ENCODE results near the gene RNU1-3.
"Not testable (repeated sequence)": the region's sequence is repeated elsewhere in the genome, so short reads cannot be mapped to it uniquely, and the experiment has no call there.

DNA sequence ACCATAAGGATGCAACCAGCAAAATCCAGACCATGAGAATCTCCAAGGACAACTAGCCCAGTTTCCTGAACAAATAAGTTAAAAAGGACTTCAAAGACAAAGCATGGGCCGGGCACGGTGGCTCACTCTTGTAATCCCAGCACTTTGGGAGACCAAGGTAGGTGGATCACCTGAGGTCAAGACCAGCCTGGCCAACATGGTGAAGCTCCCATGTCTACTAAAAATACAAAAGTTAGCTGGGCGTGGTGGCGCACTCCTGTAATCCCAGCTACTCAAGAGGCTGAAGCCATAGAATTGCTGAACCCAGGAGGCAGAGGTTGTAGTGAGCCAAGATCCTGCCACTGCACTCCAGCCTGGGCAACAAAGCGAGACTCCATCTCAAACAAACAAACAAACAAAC lies 30.8 kb downstream of the RNU1-3 start:
- TF ChIP-seq, protein P1, sequence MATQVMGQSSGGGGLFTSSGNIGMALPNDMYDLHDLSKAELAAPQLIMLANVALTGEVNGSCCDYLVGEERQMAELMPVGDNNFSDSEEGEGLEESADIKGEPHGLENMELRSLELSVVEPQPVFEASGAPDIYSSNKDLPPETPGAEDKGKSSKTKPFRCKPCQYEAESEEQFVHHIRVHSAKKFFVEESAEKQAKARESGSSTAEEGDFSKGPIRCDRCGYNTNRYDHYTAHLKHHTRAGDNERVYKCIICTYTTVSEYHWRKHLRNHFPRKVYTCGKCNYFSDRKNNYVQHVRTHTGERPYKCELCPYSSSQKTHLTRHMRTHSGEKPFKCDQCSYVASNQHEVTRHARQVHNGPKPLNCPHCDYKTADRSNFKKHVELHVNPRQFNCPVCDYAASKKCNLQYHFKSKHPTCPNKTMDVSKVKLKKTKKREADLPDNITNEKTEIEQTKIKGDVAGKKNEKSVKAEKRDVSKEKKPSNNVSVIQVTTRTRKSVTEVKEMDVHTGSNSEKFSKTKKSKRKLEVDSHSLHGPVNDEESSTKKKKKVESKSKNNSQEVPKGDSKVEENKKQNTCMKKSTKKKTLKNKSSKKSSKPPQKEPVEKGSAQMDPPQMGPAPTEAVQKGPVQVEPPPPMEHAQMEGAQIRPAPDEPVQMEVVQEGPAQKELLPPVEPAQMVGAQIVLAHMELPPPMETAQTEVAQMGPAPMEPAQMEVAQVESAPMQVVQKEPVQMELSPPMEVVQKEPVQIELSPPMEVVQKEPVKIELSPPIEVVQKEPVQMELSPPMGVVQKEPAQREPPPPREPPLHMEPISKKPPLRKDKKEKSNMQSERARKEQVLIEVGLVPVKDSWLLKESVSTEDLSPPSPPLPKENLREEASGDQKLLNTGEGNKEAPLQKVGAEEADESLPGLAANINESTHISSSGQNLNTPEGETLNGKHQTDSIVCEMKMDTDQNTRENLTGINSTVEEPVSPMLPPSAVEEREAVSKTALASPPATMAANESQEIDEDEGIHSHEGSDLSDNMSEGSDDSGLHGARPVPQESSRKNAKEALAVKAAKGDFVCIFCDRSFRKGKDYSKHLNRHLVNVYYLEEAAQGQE (IDR thresholded peaks at IDR 0.05; ENCODE audit: insufficient replicate concordance, low read depth): not testable (repeated sequence)
- TF ChIP-seq, protein P2, sequence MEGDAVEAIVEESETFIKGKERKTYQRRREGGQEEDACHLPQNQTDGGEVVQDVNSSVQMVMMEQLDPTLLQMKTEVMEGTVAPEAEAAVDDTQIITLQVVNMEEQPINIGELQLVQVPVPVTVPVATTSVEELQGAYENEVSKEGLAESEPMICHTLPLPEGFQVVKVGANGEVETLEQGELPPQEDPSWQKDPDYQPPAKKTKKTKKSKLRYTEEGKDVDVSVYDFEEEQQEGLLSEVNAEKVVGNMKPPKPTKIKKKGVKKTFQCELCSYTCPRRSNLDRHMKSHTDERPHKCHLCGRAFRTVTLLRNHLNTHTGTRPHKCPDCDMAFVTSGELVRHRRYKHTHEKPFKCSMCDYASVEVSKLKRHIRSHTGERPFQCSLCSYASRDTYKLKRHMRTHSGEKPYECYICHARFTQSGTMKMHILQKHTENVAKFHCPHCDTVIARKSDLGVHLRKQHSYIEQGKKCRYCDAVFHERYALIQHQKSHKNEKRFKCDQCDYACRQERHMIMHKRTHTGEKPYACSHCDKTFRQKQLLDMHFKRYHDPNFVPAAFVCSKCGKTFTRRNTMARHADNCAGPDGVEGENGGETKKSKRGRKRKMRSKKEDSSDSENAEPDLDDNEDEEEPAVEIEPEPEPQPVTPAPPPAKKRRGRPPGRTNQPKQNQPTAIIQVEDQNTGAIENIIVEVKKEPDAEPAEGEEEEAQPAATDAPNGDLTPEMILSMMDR (IDR thresholded peaks at IDR 0.05; ENCODE audit: insufficient read depth, low read length): not testable (repeated sequence)
- not testable (repeated sequence) for TF ChIP-seq SPI1 (IDR thresholded peaks at IDR 0.05; ENCODE audit: borderline replicate concordance, low read depth)
